ENCODE results near the gene EIF4G2.

The EIF4G2 gene

DNA sequence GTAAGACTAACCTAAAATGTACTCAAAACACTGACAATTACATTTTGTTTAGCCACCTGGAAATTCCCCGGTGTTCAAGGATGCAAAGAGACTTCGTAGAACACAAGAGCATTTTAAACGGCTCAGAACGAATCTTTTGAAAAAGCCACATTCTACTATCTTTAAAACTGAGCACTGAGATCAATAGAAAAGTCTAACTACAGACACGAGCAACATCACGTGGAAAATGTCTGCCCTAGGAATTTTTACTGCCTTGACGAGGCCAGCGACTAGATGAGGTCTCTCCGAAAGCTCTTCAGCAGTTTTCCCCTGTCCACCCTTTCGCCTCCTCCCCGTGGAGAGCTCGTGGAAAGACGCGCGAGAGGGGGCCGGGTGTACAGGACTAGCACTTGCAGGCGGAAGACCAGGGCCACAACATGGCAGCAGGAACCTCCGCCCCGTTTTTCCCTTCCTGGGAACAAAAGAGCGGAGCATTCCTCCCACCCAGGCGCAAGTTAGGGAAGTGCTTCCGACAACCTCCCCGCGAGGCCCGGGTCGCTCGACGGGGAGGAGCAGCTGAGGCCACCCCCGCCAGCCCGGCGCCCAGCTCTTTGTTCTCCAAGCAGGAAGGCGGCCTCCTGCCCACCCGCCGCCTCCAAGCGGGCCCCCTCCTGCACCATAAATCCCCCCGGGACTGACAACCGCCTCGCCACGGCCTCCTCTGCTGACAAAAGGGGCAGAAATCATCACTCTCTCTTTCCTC lies 1.1 kb downstream of the EIF4G2 start:
- peak; percentile 48 to 54 for DNase-seq

DNA sequence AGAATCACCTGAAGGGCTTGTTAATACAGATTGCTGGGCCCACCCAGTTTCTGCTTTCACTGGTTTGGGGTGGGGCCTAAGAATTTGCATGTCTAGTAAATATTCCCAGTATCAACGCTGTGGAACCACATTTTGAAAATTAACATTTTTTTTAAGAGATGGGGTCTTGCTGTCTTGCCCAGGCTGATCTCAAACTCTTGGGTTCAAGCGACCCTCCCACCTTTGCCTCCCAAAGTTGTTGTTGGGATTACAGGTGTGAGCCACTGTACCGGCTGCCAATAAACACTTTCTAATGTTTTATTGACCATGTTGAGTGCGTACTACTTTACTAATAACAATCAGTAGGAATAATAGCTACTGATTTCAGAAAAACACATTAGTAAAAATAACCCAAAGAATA lies 2.5 kb downstream of the EIF4G2 start:
- DNase-seq = peak in 1 of 2 experiments; percentile 20

DNA sequence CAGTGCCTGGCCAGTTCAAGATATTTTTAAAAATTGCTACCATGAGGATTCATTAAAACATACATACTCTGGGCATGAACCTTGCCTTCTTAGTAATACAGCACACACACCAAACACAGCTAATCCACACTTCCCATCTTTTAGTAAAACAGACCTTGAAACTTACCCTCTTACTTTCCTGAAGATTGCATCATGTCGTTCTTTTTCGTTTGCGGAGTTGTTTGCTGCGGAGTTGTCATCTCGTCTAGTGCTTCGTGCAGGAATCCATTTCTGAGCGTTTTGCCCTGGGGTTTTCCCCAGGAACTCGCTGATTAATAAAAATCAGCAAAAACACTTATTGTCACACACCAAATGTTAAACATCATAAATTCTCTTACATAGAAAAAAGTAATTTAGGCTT lies 3.0 kb downstream of the EIF4G2 start:
- no peak for DNase-seq

DNA sequence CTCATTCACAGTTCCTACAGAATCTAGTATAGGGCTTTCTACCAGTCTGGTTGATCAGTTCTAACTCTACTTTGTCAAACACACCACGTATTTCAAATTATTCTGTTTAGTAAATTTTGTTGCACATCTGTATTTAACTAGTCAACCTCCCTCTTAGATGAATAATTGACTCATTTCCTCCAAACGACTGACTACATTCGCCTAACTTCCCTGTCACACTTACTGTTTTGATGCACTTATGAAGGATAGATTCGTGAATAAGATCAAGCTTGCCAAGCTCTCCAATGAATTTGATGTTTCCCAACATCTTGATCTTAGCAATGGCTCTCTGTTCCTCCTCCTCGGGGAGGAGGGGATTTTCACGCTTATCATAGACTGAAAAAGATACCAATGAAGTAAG lies 5.0 kb downstream of the EIF4G2 start:
- no peak for DNase-seq

DNA sequence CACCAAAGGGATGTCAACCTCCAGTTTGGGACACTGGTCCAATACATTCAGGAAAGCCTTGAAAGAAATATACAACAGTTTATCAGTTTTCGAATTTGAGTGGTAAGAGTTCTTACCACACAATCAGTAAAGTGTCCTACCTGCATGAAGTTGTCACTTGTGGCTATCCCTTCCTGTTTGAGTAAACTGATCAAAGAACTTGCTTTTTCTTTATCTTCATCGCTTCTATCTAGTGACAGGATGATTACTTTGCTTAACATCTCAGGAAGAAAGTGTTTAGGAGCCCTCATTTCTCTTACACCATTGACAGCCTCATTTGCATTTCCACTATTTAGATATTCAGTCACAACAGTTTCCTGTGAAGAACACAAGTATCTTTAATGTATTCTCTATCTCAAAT lies 8.4 kb downstream of the EIF4G2 start:
- no peak for DNase-seq

DNA sequence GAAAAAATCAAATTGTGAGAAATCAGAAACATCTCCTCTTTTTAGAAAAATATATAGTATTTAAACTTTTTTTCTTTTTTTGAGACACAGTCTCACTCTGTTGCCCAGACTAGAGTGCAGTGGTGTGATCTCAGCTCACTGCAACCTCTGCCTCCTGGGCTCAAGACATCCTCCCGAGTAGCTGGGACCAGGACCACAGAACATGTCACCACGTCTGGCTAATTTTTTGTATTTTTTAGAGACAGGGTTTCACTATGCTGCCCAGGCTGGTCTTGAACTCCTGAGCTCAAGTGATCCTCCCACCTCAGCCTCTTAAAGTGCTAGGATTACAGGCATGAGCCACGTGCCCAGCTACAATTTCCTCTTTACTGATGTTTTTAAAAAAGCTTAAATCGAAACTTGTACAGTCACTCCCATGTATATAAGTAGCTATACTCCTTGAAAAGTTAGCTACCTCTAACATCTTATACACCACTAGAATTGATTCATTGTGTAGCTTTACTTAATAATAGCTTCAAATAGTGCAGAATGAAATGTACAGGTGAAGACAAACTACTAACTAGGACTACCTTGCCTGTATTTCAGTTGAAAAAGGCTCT lies 10.3 kb downstream of the EIF4G2 start:
- no peak for DNase-seq

DNA sequence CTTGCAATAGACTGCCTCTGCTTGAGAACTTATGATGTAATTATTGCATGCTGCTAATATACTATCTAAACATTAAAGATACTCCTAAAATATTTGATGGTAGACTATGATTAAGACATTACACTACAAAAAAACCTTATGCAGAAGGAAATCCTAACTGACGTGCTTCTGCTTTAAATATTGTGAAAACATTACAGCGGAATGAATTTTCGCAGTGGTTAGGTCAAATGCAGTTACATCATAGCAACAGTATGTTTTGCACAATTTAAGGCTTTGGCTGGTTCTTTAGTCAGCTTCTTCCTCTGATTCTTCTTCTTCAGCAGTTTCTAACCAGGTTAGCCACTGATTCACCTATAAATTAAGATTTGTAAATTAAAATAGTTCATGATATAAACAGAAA lies 11.2 kb downstream of the EIF4G2 start:
- DNase-seq = no peak

DNA sequence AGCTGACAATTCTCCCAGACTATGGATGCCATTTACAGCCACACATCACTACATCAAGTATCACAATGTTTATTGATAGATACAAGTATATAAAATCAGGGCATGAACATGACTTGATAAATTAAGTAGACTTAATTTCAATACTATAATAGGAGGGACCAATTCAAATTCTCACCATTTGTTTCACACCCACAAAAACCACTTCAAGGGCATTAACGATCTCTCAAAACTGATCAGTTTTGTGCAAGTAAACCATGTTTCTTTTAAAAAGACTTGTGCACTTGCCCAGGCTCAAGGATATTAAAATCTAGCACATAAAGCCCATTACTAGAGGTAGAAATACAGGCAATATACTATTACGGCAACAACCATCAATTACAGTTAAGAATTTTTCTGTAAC lies 11.7 kb downstream of the EIF4G2 start:
- no peak for DNase-seq

DNA sequence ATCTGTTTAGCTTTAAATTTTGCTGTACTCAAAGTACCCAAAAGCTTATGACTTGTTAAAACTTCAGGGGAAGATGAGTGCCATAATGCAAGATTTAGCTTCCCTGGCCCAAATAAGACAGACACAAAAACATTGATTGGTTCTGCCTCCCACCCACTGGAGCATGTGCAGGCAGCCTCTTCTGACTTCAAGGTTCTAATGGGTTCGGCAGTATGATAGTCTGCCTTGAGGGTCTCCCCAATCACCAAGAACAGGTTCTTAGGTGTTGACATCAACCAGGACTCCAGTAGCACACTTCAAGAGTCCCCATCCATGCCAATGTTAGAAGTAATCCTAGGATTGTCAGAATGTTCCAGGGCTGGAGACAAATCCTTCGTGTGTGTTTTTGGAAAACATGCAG lies 12.5 kb downstream of the EIF4G2 start:
- no peak for DNase-seq

DNA sequence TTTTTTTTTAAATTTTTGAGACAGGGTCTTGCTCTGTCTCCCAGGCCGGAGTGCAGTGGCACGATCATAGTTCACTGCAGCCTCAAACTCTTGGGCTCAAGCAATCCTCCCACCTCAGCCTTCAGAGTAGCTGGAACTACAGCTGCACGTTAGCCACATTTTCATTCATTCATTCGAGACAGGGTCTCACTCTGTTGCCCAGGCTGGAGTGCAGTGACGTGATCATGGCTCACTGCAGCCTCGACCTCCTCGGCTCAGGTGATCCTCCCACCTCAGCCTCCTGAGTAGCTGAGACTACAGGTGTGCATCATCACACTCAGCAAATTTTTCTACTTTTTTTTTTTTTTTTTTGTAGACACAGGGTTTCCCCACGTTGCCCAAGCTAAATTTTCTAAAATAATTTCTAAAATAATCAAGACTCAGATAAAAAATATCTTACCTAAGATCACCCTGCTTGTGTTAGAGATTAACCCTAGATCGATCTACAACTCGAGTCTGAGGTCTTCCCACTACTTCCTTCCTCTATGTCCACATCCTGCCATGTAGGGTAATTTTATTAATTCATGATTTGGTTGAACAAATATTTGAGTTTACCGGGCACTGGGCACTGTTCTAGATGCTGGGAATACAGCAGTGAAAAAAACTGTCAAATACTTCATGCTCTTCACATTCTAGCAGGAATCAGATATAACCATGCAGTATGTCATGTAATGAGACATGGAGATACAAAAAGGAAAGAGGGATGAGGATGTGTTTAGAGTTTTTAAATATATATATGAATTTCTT lies 15.1 kb downstream of the EIF4G2 start:
- DNase-seq = no peak

DNA sequence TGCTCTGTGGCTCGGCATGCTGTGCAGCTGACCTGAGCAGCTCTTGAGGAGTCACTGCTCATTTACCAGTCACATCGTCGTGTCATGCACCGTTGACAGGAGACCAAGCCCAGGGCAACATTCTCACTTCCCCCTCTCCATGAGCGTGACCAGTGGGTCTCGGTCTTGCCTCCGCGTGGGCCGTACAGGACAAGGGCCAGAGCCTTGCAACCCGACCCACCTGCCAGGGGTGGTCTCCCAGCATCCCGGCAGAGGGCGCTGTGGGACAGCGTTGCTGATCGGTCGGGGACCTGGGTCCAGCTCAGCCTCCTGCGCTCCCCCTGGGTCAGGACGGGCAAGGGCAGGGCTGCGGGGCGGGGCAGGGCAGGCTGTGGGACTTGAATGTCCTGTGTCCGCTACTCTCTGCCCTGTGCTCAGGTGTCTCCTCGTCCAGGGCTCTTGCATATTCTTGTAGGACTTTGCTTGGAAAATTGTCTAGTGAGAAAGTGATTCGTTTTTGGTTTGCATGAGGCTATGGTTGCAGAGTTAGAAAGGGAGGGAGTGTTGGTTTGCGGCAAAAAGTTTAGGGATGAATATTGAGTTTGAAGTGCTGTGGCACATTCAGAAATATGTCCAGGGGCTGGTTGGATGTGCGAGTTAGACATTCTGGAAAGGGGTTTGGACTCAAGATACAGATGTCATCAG lies 16.2 kb downstream of the EIF4G2 start:
- DNase-seq = peak; percentile 90 to 92

DNA sequence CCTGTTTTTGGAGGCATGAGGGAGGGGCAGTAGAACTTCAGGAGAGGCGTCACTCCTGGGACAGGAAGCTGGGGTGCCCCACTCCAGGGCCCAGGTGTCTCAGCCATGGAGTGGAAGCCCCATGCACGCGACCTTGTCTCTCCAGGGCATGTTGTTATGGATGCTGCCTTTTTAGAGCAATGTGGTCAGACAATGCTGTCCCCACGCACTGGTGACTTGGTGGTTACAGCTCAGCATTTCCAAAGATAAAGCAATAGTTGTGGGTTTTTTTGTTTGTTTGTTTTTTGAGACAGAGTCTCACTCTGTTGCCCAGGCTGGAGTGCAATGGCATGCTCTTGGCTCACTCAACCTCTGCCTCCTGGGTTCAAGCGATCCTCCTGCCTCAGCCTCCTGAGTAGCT lies 22.3 kb downstream of the EIF4G2 start:
- DNase-seq = no peak

DNA sequence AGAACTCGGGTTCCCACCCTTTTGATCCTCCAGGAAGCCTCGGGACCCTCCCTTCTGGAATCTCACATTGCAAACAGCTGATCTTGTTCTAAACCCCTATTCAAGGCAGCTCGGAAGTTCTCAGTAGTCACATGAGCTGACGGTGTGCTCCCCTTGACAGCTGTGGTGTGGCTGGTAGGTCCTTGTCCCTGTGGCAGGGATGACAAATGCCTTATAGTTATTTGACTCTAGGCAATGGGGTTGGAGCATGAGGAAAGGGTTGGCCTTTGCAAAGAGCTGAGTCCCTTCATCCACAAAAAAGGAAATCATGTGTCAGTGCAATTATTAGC lies 23.6 kb downstream of the EIF4G2 start:
- no peak for DNase-seq

DNA sequence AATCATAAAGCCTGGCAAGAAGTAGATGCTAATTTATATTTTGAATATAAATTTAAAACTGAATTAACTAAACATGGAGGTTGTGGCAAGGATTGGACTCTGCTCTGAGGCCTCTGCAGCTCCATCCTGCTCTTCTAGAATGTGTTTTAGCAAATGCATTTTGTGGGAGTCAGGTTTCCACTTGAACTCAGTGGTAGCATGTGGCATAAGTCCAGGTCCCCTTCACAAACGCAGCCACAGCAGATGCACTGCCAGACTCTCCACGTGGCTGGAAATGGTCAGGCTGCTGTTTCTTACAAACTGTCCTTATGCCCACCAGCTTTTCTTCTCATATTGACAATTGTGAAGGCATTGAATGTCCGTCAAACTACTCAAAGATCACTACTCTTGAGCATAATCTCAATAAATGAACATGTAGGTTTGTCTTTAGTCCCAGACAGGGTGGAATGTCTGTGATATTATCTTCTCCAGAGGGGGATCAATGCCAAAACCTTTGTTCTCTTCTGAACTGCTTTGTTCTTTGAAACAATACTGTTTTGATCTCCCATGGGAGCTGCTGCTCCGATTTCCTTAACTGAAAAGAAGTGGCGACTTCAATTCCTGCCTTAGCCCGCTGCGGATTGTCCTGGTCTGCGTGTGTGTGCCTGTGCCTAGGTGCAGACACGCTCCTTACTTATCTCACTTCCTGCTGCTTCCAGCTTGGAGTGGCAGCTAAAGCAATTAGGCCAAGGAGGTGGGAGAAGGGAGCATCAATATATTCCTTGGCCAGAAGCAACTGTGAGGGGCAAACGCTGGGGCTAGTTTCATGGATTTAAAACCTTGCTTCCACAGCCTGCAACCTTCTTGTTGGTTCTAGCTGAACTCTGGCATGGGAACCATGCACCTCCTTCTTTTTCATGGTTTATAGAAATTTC lies 24.2 kb downstream of the EIF4G2 start:
- DNase-seq = no peak

DNA sequence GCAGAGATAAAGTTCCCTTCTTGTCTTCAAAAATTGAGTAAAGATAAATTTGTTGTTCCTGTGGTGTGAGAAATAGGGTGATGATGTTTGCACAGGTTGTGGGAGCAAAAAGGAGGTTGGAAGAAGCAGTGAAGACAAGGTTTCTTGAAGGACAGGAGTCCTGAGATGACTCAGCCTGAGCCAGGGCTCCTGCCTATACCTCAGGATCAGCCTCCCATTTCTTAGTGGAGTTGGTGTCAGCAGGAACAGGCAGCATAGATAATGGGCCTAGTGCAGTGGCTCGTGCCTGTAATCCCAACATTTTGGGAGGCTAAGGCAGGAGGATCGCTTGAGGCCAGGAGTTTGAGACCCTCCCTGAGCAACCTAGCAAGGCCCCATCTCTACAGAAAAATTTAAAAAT lies 28.7 kb downstream of the EIF4G2 start:
- no peak for DNase-seq

DNA sequence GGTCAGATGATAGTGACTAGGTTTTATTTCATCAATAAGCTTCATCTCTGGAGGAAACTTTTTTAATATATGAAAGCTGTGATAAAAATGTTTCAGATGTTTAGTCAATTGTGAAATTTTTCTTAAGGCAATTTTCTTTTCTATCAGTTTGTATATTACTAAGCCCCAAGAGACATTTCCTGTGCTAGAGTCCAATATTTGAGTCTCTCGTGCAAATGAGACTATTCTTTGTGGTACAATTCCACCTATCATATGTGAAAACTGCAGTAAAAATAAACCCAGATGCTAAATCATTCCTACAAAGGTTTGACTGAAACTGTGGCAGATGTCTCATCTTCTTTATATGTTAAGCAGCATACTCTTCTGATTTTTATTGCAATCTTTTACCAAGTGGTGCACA lies 29.6 kb downstream of the EIF4G2 start:
- no peak for DNase-seq

DNA sequence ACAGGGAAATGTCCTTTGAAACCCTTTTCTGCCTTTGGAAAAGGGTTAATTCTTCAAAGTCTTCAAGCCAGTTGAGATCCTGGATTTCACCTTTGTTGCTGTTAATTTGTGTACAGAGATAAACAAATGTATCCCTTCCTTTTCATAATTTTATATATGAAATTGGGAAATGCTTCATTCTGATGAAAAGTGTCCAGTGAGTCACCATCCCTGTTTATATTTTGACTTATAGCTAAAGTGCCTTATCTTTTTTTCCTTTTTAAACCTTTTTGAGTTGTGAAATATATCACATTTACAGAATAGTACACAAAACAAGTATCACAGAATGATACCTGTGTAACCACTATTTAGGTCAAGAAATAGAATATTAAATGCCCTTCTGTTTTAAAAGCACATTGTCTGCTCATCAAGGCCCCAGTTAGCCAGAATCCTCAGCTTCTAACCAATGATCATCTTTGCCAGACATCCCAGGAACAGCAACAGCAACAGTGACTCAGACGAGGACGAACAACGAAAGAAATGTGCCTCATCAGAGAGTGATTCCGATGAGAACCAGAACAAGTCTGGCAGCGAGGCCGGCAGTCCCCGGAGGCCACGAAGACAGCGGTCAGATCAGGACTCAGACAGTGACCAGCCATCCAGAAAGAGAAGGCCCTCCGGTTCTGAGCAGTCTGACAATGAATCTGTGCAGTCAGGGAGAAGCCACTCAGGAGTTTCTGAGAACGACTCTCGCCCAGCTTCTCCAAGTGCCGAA lies 30.3 kb downstream of the EIF4G2 start:
- DNase-seq = peak in 1 of 2 experiments; percentile 6

DNA sequence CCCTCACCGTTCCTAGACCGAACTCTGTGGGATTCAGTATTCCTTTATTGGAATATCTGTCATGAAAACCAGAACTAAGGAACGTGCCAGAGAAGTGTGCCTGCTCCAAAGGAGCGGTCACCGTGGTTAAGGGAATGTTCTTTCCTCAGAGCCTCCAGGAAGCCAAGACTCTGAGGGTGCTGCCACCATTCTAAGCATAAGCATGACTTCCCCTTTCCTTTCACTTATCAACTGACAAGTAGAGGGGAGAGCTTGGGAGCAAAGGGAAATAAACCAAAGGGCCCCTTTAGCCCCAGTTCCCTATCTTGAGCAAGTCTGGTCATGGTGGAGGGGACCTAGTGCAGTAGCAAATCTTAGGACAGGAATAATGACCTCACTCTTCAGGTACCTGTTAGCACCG lies 30.9 kb downstream of the EIF4G2 start:
- no peak for DNase-seq

DNA sequence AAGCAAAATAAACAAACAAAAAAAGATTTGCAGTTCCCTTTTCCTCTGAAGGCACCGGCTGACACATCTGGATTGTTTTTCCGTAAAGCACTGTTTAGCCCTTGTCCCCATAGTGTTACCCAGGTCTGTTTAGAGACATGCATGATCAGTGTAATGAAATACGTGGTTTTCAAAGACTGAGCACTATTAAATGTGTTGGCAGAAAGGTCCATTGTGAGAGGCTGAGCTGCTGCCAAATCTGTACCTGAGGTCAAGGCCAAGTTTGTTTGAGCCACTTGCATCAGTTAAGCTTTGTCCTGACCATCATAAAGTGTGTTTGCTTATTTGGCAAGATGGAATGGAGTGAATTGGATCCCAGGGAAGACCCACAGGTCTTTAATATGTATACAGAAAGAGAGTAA lies 31.3 kb downstream of the EIF4G2 start:
- DNase-seq = no peak

DNA sequence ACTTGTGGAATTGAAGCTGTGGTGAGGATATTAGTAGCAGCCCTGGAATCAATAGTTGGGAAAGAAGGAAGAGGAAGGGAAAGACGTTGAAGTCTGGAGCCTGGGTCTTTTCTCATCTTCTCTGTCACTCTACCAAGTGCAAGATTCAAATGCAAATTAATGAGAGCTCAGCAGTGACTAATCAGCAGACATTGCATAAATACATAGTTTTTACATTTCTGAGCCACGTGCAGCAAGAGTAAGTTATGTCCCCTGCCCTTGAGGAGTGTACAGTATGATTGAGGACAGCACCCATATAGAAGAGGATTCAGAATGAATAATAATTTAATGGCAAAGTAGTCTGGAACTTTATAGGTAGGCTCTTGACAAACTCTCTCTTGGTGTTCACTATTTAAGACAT lies 33.9 kb downstream of the EIF4G2 start:
- DNase-seq = no peak

DNA sequence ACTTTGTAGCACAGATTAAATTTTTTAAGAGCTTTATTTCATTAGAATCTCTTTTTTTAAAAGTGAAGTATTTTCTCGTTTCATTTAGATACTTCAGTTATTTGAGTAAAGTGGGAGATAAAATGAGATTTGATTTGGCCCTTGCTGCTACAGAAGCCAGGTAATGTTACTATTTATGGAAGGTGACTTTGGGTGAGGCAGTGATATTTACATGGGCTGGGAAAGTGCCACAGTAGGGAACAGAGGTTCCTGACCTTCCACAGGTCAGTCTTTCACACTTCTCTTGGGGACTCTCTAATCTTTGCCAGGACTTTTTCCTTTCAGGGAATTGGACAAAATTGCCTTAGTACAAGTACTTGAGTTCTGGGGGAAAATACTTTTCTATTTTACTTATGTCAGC lies 37.3 kb downstream of the EIF4G2 start:
- DNase-seq = no peak
